Epithelial cell of umbilical artery (primary cell): ENCODE measurements around the gene C11orf65. TPM values are rescaled to one million over a fixed set of nuclear protein-coding genes. Genes with fewer than 3 reads are reported as not detected.

Source experiments
- total RNA-seq: library from RNA; depleted of rRNA; stranded (reverse); fragments of >200 nt; gene quantifications from 2 replicates; pipeline ENCODE4 v1.2.3, GENCODE V29; 2014

Gene C11orf65, protein sequence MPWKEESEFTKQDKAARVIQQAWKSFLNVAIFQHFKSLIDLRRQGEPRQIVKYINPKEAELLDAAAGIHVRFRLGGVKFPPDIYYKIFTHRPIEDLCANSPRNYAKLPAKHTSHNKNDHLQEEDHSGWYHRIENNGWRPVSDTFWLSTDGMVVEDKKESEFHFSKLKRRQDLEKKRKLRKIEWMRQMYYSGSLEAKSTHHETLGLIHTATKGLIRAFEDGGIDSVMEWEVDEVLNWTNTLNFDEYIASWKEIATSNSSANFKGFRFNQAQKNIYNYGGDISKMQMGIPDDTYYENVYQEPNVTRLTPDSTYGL
- not detected in 2 replicates for total RNA-seq

DNA sequence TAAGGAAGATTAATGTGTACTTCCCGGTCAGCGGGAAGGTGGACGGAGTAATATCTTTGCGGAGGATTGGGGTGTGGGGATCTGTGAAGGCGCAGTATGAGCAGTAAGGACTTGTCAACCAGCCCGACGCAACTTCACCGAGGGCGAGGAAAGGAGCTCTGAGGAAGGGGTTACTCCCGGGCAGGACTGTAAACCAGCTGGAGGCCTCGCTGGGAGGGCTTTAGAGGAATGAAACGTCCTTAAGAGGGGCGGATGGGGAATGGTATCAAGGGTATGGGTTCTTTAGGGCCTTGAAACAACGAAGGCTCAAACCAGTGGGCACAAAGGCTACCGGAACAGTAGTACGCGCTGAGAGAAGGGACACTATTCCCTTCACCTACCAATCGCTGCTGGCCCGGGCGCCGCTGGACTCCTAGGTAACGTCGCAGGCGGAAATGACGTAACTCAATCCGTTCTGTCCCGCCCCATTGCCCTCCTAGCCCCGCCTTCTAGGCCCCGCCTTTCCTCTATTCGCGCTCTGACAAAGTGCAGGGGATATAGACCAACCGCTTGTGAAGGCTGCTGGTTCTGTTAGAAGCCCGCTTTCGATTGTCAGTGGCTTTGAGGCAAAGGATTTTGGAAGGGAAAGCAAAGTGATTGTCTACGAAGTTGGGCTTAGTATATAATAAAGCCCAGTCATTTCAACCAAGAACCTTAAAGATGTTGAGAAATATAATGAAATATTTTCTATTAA lies at the start of gene C11orf65:
C11orf65 (minus strand) TSS at position 439 of the 733 bp plus-strand sequence. CDS start 5,970 bp downstream, outside the sequence.

DNA sequence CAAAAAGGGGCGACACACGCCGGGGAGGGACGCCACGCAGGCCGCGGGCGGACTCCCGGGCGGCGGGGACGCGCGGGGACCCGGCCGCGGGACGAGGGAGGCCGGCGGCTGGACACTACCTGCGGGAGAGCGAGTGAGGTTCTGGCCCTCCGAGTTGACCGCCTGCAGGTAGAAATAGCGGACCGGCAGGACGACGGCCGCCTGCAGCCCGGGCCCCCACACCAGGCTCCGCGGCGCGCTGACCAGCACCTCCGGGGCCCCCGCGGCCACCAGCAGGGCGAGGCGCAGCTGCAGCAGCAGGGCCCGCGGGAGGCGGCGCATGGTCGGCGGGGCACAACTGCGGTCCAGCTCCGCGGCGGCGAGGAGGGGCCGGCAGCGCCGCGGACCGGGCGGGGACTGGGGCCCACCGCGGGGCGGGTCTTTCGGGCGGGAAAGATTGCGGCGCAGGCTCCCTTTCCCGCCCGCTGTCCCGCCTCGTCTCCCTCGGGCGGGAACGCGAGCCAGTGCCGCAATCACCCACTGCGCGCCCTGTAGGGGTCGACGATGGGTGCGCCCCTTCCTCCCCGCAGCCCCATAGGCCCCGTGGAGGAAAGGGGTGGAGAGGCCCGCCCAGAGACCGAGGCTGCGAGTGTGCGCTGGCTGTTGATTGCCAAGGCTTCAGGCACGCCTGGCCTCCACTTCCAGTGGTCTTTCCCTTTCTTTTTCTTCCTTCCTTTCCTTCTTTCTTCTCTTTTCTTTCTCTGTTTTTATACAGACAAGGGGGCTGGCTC lies 30.9 kb upstream of the C11orf65 start, which contains the start of gene POGLUT3:
POGLUT3 (minus strand) TSS at position 339 of the 770 bp plus-strand sequence; CDS start at position 321, 18 bp downstream.

Other genes with a start within 250 kb of the C11orf65 start
- gene NPAT, start 244.9 kb downstream of the C11orf65 start, total RNA-seq: 12.7 and 14.7 TPM in 2 replicates
- gene ATM, start 244.5 kb downstream of the C11orf65 start, total RNA-seq: 61.7 and 103 TPM in 2 replicates
- gene POGLUT3, start 30.9 kb upstream of the C11orf65 start, total RNA-seq: 18.4 and 23.1 TPM in 2 replicates
- gene EXPH5, start 126.2 kb upstream of the C11orf65 start, total RNA-seq: under 0.01 and 0.32 TPM in 2 replicates
- gene DDX10, start 197.5 kb upstream of the C11orf65 start, total RNA-seq: 36.0 and 42.2 TPM in 2 replicates